HG02759 (cell line): ENCODE data around the gene CAMK4.

ENCODE experiments used
- ATAC-seq: cut with Tn5 transposase; IDR thresholded peaks from one replicate; pipeline ENCODE4 v1.9.1; 2021; ENCODE audit warnings: mild to moderate bottlenecking, moderate library complexity; ENCODE audit not compliant: unreplicated experiment

CAMK4 gene

DNA sequence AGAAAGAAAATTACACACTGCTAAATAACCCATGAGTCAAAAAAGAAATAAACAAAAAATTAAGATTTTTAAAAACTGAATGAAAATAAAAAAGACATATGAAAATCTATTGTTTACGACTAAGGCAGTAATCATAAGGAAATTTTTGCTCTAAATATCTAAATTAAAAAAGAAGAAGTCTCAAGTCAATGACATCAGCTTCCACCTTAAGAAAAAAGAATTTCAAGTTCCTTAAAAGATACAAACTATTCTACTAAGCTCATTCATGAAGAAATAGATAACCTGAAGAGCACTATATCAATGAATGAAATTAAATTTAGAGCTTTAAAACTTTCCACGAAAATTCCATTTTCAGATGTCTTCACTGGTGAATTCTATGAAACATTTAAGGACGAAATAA, 303.9 kb downstream of the CAMK4 start:
- ATAC-seq = no peak

DNA sequence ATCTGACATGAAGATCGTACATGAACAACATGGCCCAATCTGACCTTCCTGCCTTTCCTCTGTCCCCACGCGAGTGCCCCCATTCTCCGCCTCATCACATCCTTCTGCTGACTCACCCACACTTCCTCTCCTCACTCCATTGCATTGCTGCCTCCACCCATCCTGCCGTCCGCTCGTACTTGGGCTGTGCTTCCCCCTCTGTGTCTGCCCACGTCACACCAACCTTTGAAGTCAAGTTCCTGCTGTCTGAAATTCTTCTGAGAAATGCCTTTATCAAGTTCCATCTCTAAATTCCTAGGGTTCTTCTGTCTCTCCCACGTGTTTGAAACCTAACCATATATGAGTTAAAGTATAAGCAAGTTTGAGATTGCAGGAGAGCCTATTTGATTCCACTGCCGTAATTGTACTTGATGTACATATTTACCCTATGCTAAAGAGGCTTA, 306.1 kb downstream of the CAMK4 start:
- peak; percentile 97 for ATAC-seq

DNA sequence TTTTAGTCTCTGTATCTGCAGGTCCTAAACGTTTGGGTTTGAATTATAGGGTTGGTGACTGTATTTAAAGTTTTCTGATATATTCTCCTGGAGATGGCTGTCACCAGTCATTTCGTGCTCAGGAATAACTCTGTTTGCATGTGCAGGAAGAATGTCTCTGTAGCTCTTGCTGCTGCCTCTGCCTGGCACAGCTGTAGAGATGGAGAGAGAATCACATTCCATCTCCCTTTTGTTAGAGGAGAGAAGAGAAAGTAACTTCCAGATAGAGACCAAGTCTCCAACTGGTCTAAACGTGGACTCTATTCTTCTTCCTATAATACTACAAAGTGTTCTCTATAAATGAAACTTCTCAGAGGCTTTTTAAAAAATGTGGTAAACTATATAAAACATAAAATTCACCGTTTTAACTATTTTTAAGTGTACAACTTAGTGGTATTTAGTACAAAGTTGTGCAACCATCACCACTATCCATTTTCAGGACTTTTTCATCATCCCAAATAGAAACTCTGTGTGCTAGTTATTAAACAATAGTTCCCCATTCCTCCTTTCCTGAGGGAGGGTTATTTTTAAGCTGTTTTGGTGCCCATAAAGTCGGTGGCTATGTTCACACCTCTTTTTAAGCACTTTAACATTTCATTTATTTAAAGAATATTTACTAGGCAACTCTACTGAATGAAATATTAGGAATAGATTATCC, 308.9 kb downstream of the CAMK4 start:
- ATAC-seq = no peak

DNA sequence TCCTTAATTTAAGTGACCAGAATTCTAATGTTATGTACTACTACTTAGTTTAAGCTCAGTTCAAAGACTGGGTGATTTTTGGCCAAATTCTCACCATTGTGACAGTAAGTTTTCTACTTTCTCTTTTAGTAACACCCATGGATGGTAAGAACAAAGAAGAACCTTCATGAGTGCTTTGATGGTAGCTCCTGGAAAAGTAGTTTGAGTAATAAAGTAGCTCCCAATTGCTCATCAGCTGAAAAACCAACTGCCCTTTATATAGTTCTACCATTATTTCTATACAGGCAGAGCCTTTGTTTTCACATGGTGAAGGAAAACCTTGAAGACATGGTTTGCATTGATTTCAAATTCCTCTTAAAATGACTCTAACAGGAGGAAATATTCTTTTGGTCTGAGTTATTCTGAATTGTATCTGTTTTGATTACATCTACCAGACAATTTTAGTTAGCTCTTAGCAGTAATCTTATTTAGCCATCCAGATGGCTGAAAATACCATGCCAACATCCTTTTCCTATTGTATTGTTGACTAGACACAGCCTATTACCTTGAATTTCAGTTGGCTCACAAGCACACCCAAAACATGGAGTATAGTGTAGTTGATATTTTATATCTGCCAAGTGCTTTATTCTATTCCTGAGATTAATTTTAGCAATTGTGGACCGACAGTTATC, 311.8 kb downstream of the CAMK4 start:
- ATAC-seq = no peak

DNA sequence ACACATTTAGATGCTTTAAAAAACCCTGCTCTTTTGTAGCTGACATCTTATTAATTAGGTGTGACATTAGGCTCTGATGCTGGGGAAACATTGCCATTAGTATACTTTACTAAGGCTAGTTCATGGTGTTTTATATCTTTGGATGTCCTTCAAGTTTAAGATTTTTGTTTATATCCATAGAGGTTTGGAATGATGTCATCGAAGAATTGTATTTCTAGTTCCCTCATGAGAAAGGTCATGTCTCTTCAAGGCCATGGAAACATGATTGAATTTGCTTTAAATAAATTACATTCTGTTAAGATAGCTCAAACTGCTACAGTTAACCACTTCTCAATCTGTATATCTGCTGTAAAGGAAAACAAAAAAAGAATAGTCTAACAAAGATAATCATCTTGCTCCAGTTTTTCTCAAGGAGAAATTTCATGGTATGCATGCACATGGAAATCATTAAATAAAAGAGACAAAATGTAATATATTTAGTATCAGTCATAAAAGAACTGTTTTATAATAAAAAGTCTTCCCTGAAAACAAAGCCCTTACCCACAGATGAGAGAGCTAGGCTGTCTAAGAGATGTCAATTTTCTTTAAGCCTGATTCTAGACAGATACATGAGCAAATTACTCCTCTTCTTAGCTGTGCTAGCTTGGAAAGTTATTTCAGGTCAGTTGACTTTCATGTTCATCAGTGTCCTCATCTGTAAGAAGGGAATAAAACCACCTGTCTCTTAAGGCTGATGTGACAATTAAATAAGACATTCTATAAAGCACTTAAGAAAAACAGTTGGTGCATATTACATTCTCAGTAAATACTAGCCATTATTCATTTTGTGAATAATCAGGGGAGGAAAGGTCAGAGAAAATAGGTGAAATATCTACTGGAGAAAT, 313.2 kb downstream of the CAMK4 start:
- ATAC-seq = no peak
